WTC11 (cell line): Measurements from ENCODE around the gene GLYATL1B.

Experiments
- ATF1 ChIP-seq: sonication (generic); formaldehyde crosslinking; IDR thresholded peaks from 2 replicates; pipeline ENCODE4 v1.8.1; 2023; ENCODE audit warnings: mild to moderate bottlenecking, moderate library complexity, missing genetic modification reagents
- ATF3 ChIP-seq: sonication (generic); formaldehyde crosslinking; conservative IDR thresholded peaks from 2 replicates; pipeline ENCODE4 v1.8.1; 2022; ENCODE audit warnings: mild to moderate bottlenecking, missing genetic modification reagents
- ATF6 ChIP-seq: sonication (generic); formaldehyde crosslinking; IDR thresholded peaks from 2 replicates; pipeline ENCODE4 v1.8.1; 2023; ENCODE audit warnings: mild to moderate bottlenecking, missing genetic modification reagents
- CBFB ChIP-seq: sonication (generic); formaldehyde crosslinking; IDR thresholded peaks from 2 replicates; pipeline ENCODE4 v1.8.1; 2022; ENCODE audit warnings: mild to moderate bottlenecking, low read depth, missing genetic modification reagents
- CTCF ChIP-seq: fragments of 200-600 bp; IDR thresholded peaks from 2 replicates; pipeline ENCODE4 v1.8.0; 2022; ENCODE audit warnings: antibody characterized with exemption
- E2F1 ChIP-seq: sonication (generic); formaldehyde crosslinking; IDR thresholded peaks from 2 replicates; pipeline ENCODE4 v1.8.0; 2022; ENCODE audit warnings: mild to moderate bottlenecking, missing genetic modification reagents
- MLX ChIP-seq: sonication (generic); formaldehyde crosslinking; IDR thresholded peaks from 2 replicates; pipeline ENCODE4 v1.8.1; 2023; ENCODE audit warnings: mild to moderate bottlenecking, missing genetic modification reagents, moderate library complexity
- NFE2L1 ChIP-seq: sonication (generic); formaldehyde crosslinking; IDR thresholded peaks from 2 replicates; pipeline ENCODE4 v1.8.1; 2023; ENCODE audit warnings: missing genetic modification reagents
- NFYB ChIP-seq: sonication (generic); formaldehyde crosslinking; conservative IDR thresholded peaks from 2 replicates; pipeline ENCODE4 v1.8.0; 2022; ENCODE audit warnings: low read depth, missing genetic modification reagents
- TEAD4 ChIP-seq: sonication (generic); formaldehyde crosslinking; IDR thresholded peaks from 2 replicates; pipeline ENCODE4 v1.8.0; 2022; ENCODE audit warnings: mild to moderate bottlenecking, missing genetic modification reagents
- ZNF423 ChIP-seq: fragments of 250-450 bp; sonication (Bioruptor Pico); IDR thresholded peaks from 2 replicates; pipeline ENCODE4 v2.1.2; 2022; ENCODE audit warnings: mild to moderate bottlenecking, moderate library complexity
- ZSCAN18 ChIP-seq: fragments of 250-450 bp; sonication (Bioruptor Pico); IDR thresholded peaks from 2 replicates; pipeline ENCODE4 v2.1.2; 2022; ENCODE audit warnings: mild to moderate bottlenecking, moderate library complexity

- TF ChIP-seq NFYB (no peak), CTCF (no peak), ZNF423 (CRISPR knock-in tag) (no peak), ATF1 (no peak), TEAD4 (CRISPR knock-in tag) (no peak), ATF6 (CRISPR knock-in tag) (no peak), MLX (CRISPR knock-in tag) (no peak), NFE2L1 (CRISPR knock-in tag) (no peak), ATF3 (CRISPR knock-in tag) (no peak), ZSCAN18 (CRISPR knock-in tag) (no peak), CBFB (no peak), E2F1 (no peak)
Observed at GRCh38 chr11:59138643-59139042, 52.5 kb downstream of the GLYATL1B start.
